NCI-H1417 treated with DMSO at 0.1 percent for 48 hours (cell line): ENCODE data around the gene FGF22.
A peak's percentile ranks its signal among the peaks of the same experiment; 100 is the strongest.
"Not testable (repeated sequence)": the region's sequence is repeated elsewhere in the genome, so short reads cannot be mapped to it uniquely, and the experiment has no call there.

ENCODE experiments used
- DNase-seq: peaks from one replicate; lab custom pipeline; 2025; lab: John Stamatoyannopoulos, UW

FGF22 gene

DNA sequence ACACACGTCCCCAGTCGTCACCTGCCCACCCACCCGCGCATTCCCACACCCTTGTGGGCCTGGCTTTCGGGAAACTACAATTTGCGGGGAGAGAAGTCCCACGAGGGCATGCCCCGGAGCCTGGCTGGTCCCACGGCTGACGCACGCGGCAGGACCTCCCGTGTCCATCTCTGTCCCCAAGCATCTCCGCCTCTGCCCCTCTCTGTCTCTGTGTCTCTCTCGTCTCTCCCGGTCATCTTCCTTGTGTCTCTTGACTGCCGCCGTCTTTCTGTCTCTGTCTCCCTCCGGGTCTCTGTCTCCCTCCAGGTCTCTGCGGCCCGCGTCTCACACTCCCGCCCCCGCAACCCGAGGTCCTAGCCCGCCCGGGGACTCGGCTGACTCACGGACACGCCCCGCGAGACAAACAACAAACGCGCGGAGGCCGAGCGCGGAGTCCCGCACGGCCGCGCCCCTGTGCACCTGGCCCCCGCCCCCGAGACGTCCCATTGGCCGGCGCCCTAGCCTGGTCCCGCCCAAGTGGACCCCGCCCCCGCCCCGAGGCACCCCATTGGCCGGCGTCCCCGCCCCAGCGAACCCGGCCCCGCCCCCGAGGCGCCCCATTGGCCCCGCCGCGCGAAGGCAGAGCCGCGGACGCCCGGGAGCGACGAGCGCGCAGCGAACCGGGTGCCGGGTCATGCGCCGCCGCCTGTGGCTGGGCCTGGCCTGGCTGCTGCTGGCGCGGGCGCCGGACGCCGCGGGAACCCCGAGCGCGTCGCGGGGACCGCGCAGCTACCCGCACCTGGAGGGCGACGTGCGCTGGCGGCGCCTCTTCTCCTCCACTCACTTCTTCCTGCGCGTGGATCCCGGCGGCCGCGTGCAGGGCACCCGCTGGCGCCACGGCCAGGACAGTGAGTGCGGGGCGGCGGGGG is at the start of gene FGF22:
TSS of gene FGF22 (plus strand) at position 627 of the 908 bp plus-strand sequence. CDS start at position 674, 47 bp downstream.
- DNase-seq, result peak; percentile 48

DNA sequence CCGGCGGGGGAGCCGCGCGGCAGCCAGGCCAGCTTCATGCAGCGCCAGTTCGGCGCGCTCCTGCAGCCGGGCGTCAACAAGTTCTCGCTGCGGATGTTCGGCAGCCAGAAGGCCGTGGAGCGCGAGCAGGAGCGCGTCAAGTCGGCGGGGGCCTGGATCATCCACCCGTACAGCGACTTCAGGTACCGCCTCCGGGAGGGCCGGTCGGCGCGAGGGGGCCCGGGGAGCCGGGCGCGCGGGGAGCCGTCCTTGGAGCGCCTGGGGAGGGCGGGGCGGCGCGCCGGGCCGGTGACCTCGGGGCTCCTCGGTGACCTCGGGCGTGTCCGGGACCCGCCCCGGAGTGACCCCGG is 49.3 kb upstream of the FGF22 start:
- DNase-seq, result peak; percentile 23

GRCh38 chr19:590750-591098 is 49.0 kb upstream of the FGF22 start:
- DNase-seq, result no peak

DNA sequence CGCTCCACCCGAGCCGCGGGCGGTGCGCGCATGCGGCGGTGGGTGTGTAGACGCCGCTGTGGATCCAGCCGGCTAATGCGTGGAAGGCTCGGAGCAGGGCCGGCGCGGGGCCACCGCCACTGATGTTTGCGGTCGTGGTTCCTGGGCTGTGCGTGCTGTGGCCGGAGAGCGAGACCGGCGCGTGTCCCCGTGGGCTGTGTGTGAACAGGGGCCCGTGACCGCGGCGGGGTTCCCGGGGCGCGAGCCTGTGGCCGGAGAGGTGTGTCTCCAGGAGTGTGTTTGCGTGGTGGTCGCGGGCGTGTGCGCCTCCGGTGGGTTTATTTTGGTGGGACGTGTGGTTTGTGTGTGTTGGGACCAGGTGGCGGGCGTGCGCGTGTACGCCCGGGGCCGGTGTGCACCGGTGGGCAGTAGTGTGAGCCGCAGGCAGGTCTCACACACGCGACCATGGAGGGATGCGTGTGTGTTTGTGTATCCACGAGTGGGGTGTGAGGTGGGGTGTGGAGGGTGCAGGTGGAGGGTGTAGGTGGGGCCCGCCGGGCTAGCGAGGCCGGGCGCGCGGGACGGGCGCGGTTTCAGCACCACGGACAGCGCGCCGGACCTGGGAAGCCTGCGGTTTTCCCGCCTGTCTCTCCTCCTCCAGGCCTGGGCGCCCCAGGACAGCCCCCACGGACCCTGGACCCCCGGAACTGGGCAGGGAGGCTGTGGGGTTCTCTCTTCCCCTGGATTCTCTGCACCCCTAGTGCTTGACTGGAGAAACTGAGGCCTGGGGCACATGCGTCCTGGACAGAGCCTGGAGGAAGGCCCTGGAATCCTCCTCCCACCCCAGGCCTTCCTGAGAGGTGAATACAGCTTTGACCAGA is 48.4 kb upstream of the FGF22 start:
- no peak for DNase-seq

GRCh38 chr19:592101-592500 is 47.6 kb upstream of the FGF22 start:
- DNase-seq, result no peak

DNA sequence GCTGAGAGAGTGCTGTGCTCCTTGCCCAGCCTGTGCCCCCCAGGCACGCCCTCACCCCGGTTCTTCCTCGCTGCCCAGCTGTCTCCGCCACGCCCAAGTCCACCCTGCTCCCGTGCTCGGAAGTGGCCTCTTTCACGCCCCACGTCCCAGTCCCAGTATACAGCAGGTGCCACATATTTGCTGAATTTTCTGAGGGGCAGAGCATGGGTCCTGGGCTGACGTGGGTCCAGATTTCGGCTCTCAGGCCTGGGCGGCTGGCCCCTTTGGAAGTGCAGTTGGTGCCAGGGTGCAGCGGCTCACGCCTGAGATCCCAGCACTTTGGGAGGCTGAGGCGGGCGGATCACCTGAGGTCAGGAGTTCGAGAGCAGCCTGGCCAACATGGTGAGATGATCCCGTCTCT is 46.6 kb upstream of the FGF22 start:
- DNase-seq, result no peak

GRCh38 chr19:593505-593904 is 46.2 kb upstream of the FGF22 start:
- no peak for DNase-seq

GRCh38 chr19:594265-594870 is 45.3 kb upstream of the FGF22 start:
- DNase-seq, result no peak

DNA sequence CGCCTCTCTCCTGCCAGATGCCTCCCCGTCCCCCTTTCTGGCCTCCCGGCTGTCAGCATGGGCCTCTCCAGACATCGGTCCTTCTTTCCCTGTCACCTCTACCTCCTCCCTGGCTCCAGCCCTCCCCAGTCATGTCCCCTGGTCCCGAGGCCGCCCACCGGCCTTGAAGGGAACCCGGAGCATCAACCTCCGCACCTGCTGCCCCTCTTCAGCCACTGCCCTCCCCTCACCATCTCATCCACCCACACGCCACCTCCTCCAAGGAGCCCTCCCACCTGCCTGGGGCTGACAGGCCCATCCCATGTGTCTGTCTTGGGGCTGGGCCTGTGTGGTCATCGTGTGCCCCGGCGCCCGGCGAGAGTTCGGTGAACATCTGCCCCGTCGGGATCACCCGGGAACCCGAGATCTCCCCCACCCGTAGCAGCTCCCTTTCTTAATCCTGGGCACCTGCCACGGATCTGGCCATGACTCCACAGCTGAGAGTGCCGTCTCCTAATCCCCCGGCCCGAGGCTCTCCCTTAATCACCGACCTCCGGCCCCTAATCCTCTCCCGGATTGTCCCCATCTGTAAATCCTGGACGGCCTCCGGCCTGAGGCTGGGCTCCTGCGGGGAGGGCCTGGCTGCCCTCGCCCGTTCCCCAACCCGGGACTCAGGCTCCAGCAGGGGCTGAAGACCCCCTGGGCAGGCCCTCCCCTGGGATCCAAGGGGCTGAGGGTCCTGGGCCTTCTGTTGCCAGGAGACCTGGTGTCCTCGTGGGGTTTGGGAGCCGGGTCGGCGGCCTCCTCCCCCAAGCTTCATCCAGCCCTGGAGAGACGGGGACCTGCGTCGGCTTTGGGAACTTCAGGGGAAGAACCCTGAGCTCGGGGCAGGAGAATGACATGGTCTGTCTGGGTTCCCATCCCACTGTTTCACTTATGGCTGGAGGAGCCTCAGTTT is 44.1 kb upstream of the FGF22 start:
- no peak for DNase-seq

GRCh38 chr19:596263-596655 is 43.4 kb upstream of the FGF22 start:
- DNase-seq, result no peak

DNA sequence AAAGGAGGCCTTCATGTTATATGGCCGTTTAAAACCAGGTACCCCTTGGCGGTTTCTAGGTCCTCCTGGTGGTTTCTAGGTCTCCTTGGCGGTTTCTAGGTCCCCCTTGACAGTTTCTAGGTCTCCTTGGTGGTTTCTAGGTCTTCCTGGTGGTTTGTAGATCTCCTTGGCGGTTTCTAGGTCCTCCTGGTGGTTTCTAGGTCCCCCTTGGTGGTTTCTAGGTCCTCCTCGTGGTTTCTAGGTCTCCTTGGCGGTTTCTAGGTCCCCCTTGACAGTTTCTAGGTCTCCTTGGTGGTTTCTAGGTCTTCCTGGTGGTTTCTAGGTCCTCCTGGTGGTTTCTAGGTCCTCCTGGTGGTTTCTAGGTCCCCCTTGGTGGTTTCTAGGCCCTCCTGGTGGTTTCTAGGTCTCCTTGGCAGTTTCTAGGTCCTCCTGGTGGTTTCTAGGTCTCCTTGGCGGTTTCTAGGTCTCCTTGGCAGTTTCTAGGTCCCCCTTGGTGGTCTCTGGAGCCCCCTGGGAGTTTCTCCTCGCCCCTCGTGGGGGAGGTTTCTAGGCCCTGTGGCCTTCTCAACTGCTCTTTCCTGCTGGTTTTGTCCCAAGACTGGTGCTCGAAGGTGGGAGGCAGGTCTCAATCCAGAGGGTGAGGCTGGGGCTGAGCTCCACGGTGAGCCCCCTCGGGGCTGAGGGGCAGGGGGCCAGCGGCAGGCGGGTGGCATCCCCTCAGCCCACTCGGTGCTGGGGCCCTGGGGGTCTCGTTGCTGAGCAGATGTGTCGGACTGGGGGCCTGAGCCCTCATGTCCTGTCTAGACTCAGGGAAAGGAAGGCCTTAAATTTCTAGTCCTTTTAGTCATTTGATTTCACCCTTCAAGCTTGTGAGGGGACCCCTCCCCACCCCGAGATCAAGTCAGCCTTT is 42.0 kb upstream of the FGF22 start:
- DNase-seq, result no peak

DNA sequence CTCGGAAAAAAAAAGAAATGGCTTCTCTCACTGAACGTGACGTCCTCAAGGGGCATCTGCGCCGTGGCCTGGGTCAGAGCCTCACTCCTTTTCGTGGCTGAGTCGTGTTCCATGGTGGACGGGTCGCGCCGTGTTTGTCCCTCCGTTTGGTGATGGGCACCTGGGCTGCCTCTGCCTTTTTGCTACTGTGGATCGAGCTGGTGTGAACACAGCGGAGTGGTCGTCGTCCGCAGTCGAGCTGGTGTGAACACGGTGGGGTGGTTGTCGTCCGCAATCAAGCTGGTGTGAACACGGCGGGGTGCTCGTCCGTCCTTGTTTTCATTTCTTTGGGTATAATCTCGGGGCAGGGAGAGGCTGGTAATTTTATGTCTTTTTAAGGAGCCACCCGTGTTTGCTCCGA is 38.4 kb upstream of the FGF22 start:
- DNase-seq, result no peak

- DNase-seq, result no peak
Measured at GRCh38 chr19:601790-602189, 37.9 kb upstream of the FGF22 start.

- DNase-seq, result no peak
Measured at GRCh38 chr19:602391-603301, 37.0 kb upstream of the FGF22 start.

DNA sequence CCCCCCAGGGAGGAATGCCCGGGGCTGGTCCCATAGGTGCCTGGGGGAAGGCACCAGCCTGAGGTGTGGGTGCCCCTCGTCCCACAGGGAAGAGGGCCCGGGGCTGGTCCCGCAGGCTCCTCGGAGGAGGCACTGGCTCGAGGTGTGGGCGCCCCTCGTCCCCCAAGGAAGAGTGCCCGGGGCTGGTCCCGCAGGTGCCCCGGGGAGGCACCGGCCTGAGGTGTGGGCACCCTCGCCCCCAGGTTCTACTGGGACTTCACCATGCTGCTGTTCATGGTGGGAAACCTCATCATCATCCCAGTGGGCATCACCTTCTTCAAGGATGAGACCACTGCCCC is 36.4 kb upstream of the FGF22 start:
- DNase-seq, result not testable (repeated sequence)

GRCh38 chr19:603779-604178 is 35.9 kb upstream of the FGF22 start:
- not testable (repeated sequence) for DNase-seq

DNA sequence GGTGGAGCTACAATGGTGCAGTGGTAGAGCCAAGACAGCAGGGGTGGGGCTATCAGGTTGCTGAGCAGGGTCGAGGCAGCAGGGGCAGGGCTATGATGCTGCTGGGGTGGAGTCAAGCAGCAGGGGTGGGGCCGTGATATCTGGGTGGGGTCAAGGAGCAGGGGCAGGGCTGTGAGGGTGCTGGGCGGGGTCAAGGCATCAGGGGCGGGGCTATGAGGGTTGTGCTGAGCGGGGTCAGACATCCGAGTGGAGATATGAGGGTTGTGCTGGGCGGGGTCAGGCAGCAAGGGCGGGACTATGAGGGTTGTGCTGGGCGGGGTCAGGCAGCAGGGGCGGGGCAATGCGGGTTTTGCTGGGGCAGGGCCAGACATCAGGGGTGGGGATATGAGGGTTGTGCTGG is 35.3 kb upstream of the FGF22 start:
- DNase-seq, result no peak

GRCh38 chr19:605061-605971 is 34.4 kb upstream of the FGF22 start:
- not testable (repeated sequence) for DNase-seq
